ENCODE results near the gene DNAH10.

DNA sequence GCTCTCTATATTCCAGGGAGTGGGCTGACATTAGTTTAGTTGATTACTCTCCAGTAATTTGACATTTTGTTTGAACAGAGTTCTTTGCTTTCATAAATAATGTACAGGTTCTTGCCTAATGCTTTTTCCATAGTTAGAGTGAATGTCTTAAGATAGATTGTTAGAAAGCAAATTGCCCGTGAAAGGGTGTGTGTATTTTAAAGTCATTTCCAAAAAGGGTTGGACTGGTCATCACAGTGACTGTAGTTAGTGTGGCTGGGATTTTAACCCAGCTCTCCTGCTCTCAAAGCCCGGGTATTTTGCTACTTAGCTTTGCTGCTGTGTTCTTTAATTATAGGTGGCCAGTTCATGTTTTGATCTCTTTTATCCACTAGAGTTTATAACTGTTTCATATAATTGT, 74.2 kb downstream of the DNAH10 start:
- TF ChIP-seq, protein P1, sequence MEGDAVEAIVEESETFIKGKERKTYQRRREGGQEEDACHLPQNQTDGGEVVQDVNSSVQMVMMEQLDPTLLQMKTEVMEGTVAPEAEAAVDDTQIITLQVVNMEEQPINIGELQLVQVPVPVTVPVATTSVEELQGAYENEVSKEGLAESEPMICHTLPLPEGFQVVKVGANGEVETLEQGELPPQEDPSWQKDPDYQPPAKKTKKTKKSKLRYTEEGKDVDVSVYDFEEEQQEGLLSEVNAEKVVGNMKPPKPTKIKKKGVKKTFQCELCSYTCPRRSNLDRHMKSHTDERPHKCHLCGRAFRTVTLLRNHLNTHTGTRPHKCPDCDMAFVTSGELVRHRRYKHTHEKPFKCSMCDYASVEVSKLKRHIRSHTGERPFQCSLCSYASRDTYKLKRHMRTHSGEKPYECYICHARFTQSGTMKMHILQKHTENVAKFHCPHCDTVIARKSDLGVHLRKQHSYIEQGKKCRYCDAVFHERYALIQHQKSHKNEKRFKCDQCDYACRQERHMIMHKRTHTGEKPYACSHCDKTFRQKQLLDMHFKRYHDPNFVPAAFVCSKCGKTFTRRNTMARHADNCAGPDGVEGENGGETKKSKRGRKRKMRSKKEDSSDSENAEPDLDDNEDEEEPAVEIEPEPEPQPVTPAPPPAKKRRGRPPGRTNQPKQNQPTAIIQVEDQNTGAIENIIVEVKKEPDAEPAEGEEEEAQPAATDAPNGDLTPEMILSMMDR (conservative IDR thresholded peaks at IDR 0.05; ENCODE audit: low read depth, low read length) = no peak
- TF ChIP-seq POLR2A (IDR thresholded peaks at IDR 0.05; ENCODE audit: low read depth, low read length) (no peak), MAFK (IDR thresholded peaks at IDR 0.05; ENCODE audit: low read depth, low read length) (no peak), RCOR1 (IDR thresholded peaks at IDR 0.05; ENCODE audit: insufficient replicate concordance, low read length) (no peak), CEBPB (IDR thresholded peaks at IDR 0.05; ENCODE audit: low read depth, low read length) (no peak), MXI1 (IDR thresholded peaks at IDR 0.05; ENCODE audit: borderline replicate concordance, low read depth, low read length) (no peak), RAD21 (IDR thresholded peaks at IDR 0.05; ENCODE audit: low read length) (no peak), SMC3 (IDR thresholded peaks at IDR 0.05; ENCODE audit: low read depth, low read length) (no peak), RFX5 (IDR thresholded peaks at IDR 0.05; ENCODE audit: low read depth, low read length) (no peak), ELK1 (IDR thresholded peaks at IDR 0.05; ENCODE audit: borderline replicate concordance, low read depth, low read length) (no peak), BHLHE40 (IDR thresholded peaks at IDR 0.05; ENCODE audit: low read depth, low read length) (no peak), MAZ (IDR thresholded peaks at IDR 0.05; ENCODE audit: borderline replicate concordance, low read depth, low read length) (no peak), FOS (IDR thresholded peaks at IDR 0.05; ENCODE audit: low read depth, low read length) (no peak)
- TF ChIP-seq, protein P2, sequence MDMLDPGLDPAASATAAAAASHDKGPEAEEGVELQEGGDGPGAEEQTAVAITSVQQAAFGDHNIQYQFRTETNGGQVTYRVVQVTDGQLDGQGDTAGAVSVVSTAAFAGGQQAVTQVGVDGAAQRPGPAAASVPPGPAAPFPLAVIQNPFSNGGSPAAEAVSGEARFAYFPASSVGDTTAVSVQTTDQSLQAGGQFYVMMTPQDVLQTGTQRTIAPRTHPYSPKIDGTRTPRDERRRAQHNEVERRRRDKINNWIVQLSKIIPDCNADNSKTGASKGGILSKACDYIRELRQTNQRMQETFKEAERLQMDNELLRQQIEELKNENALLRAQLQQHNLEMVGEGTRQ (IDR thresholded peaks at IDR 0.05; ENCODE audit: low read depth, low read length) = no peak
